Ovary (tissue), 9 donors: ENCODE measurements around the gene LGALS3. TPM values are rescaled to one million over a fixed set of nuclear protein-coding genes. Genes with fewer than 3 reads are reported as not detected.

Source experiments
- DNase-seq, 5 donors: peaks; one replicate each; pipeline ENCODE4 v3.0.0-alpha.2; 2019 to 2020
- H3K27ac ChIP-seq, 2 donors: fragments of 200-600 bp; one replicate each; pipeline versions ENCODE4 v1.5.1 to v1.8.0; 2019 to 2022
- H3K27me3 ChIP-seq: fragments of 200-600 bp; one replicate; pipeline ENCODE4 v1.8.0; 2022
- H3K36me3 ChIP-seq: fragments of 200-600 bp; sonication (generic); one replicate; pipeline ENCODE4 v1.5.1; 2019
- H3K4me1 ChIP-seq: one replicate; pipeline ENCODE4 v1.8.1; 2013; ENCODE audit warnings: mild to moderate bottlenecking, moderate library complexity; ENCODE audit not compliant: insufficient read depth
- H3K4me3 ChIP-seq: fragments of 200-600 bp; sonication (generic); one replicate; pipeline ENCODE4 v1.5.1; 2017
- H3K9me3 ChIP-seq, 2 donors: fragments of 200-600 bp in 1 of 2; sonication (generic) in 1 of 2; one replicate each; pipeline versions ENCODE4 v1.5.1 to v1.8.1; 2013 to 2019; ENCODE audit warnings: mild to moderate bottlenecking in 1 of 2, moderate library complexity in 1 of 2
- EP300 ChIP-seq: sonication (generic); formaldehyde crosslinking; IDR thresholded peaks from one replicate; pipeline ENCODE4 v1.6.1; 2017; ENCODE audit warnings: antibody characterized with exemption
- POLR2A ChIP-seq: fragments of 450-650 bp; IDR thresholded peaks from one replicate; pipeline ENCODE4 v1.6.1; 2017; ENCODE audit warnings: antibody characterized with exemption, mild to moderate bottlenecking, moderate library complexity
- WGBS, 3 donors: extraction: QIAGEN DNeasy Blood & Tissue Kit in 1 of 3; methylation state at CpG; one replicate each; pipeline versions ENCODE4 v1.1.5 to v1.1.7; 2013 to 2017; 5-methylcytosine and 5-hydroxymethylcytosine counted together
- intact Hi-C, 4 donors: fragments of 100-400 bp; cut with DNase I; formaldehyde crosslinking; loops; one replicate each; pipeline versions ENCODE4 v1.11.0 to v1.15.1; 2022 to 2023
- polyA plus RNA-seq, 2 donors: library from polyadenylated mRNA; stranded (reverse); fragments of 200-250 nt in 1 of 2; fragments of 350-450 nt in 1 of 2; fragmentation: Illumina TruSeq in 1 of 2; extraction: RNeasy Lipid Tissue Mini Kit (QIAGEN cat#74804) in 1 of 2; gene quantifications; one replicate each; pipeline ENCODE4 v1.2.3, GENCODE V29; 2013 to 2014
- total RNA-seq, 7 donors: library from RNA; depleted of rRNA in 2 of 7; stranded (reverse); fragments of >200 nt in 2 of 7; fragmentation: NEBNext Ultra II Directional in 3 of 7; extraction: Animal tissue kit (Norgen Biotek cat#: 25700) in 3 of 7; gene quantifications; one replicate each; pipeline versions ENCODE4 v1.1.0 to v1.2.4, GENCODE V29; 2016 to 2023
- TF ChIP-seq, protein P1 (sequence below), 3 donors: fragments of 450-650 bp in 2 of 3; fragments of 200-600 bp in 1 of 3; IDR thresholded peaks; one replicate each; pipeline versions ENCODE4 v1.5.1 to v1.8.0; 2016 to 2022; ENCODE audit warnings: antibody characterized with exemption in 3 of 3, mild to moderate bottlenecking in 1 of 3
- donor health status: DM: no; HTN: no; CAD: no; lungs with moderate emphysema.
- donor health status: DM: no; HTN: no; CAD: no.
- donor health status: Bipolar disorder and iron deficiency.
- donor health status: DM: yes; HTN: yes; CAD: no.
- donor health status: DM: no; HTN: no; CAD: no.
- donor health status: DM: yes; HTN: yes; CAD: no.

LGALS3 gene
- total and polyA plus RNA-seq, 9 donors = 227 to 516 (median 259) TPM

DNA sequence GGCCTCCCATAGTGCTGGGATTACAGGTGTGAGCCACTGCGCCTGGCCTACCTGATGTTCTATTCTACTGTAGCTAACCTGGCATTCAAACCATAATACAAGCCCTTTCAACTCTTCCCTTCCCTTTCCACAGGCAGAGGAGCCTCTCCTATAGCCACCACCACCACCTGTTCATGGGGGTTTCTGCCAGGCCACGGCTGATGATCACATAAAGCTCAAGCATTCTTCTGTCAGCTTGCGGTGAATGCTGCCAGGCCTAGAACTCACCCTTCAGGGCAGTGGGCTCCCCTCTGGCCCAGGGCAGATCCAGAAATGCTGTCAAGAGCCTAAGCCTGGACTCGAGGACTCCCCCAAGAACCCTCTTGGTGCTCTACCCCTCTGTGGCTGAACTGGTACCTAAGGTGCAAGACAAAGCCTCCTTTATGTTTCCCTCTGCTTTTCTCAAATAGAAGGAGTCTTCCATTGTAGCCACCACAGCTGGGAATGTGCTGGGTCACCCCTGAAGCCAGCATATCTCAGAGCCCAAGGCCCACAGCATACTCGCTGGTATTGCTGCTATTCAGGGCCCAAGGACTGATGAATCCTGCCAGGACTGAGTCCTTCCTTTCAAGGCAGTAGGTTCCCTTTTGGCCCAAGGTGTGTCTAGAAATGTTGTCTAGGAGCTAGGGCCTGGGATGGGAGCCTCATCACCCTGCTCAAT, 65.8 kb downstream of the LGALS3 start:
- 91 to 96% (median 92%) methylated on average over 5 of the region's 5 CpGs for WGBS, 3 donors

More for the DNA sequence above, 65.8 kb downstream of the LGALS3 start:
- Histone ChIP-seq H3K9me3 (no peaks in the 10 kb centered on the region), H3K4me1 (no peaks in the 10 kb centered on the region), H3K36me3 (no peaks in the 10 kb centered on the region), H3K4me3 (no peak overlapping the region), H3K27ac (no peak overlapping the region), H3K27me3 (no peaks in the 10 kb centered on the region)
- intact Hi-C loops = no loop called here
- TF ChIP-seq POLR2A (no peak), EP300 (no peak)
- TF ChIP-seq, protein P1, sequence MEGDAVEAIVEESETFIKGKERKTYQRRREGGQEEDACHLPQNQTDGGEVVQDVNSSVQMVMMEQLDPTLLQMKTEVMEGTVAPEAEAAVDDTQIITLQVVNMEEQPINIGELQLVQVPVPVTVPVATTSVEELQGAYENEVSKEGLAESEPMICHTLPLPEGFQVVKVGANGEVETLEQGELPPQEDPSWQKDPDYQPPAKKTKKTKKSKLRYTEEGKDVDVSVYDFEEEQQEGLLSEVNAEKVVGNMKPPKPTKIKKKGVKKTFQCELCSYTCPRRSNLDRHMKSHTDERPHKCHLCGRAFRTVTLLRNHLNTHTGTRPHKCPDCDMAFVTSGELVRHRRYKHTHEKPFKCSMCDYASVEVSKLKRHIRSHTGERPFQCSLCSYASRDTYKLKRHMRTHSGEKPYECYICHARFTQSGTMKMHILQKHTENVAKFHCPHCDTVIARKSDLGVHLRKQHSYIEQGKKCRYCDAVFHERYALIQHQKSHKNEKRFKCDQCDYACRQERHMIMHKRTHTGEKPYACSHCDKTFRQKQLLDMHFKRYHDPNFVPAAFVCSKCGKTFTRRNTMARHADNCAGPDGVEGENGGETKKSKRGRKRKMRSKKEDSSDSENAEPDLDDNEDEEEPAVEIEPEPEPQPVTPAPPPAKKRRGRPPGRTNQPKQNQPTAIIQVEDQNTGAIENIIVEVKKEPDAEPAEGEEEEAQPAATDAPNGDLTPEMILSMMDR (IDR thresholded peaks at IDR 0.05) = no peak
- no peak for DNase-seq

Other genes with a start within 250 kb of the LGALS3 start
- 10 to 100 TPM in 1 of 7 donors, 1 to 10 TPM in 5, under 1 TPM in 1; 0.71 to 13.2 (median 2.6) TPM for gene GCH1, start 226.4 kb upstream of the LGALS3 start, total RNA-seq
- gene GCH1, start 226.4 kb upstream of the LGALS3 start, polyA plus RNA-seq = 1 to 10 TPM; 2.0 to 3.6 TPM
- 1 to 10 TPM; 1.4 to 4.2 (median 2.7) TPM for gene WDHD1, start 102.2 kb upstream of the LGALS3 start, total RNA-seq
- gene WDHD1, start 102.2 kb upstream of the LGALS3 start, polyA plus RNA-seq = 1 to 10 TPM; 1.2 to 2.5 TPM
- gene SOCS4, start 102.0 kb upstream of the LGALS3 start, total RNA-seq = 10 to 100 TPM in 6 of 7 donors, 1 to 10 TPM in 1; 6.4 to 31.1 (median 17.4) TPM
- 1 to 10 TPM; 3.5 to 6.9 TPM for gene SOCS4, start 102.0 kb upstream of the LGALS3 start, polyA plus RNA-seq
- 100 to 1,000 TPM in 2 of 7 donors, 10 to 100 TPM in 5; 35.6 to 130 (median 81.9) TPM for gene MAPK1IP1L, start 77.6 kb upstream of the LGALS3 start, total RNA-seq
- 10 to 100 TPM; 38.1 to 59.8 TPM for gene MAPK1IP1L, start 77.6 kb upstream of the LGALS3 start, polyA plus RNA-seq
- gene DLGAP5, start 62.3 kb downstream of the LGALS3 start, total RNA-seq = under 1 TPM in 3 of 7 donors, not detected in 4; 0.43 to 0.69 (median 0.46) TPM
- gene DLGAP5, start 62.3 kb downstream of the LGALS3 start, polyA plus RNA-seq = under 1 TPM; 0.47 to 0.65 TPM
- 10 to 100 TPM; 18.1 to 29.8 (median 24.3) TPM for gene FBXO34, start 142.2 kb downstream of the LGALS3 start, total RNA-seq
- gene FBXO34, start 142.2 kb downstream of the LGALS3 start, polyA plus RNA-seq = 10 to 100 TPM; 11.4 to 17.6 TPM